ENCODE results near the gene MEGF11. TPM values are rescaled to one million over a fixed set of nuclear protein-coding genes. Genes with fewer than 3 reads are reported as not detected.

The MEGF11 gene
- total RNA-seq, 1 experiment from 2014 or later, result not detected

DNA sequence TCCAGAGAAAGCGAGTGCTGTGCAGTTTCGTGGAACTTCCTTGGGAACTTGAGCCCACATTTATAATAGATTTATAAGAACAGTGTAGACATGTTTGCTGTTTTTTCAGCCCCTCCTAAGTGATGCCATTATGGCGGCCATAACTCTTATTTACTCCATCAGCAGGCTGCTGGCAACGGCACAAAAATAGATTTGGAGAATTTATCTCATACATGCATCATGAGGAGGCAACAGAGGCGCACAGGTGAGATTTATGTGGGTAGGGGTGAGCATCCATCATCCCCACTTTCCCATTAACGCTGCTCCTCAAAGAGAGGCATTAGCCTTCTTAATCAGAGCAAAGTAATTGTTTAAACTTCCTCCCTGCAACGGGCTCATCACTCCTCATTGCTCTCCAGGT, 201.7 kb downstream of the MEGF11 start:
- intact Hi-C loops (cut with micrococcal nuclease; ENCODE audit: unreplicated experiment), result no loop called here
- Histone ChIP-seq H3K9me2 (ENCODE audit: insufficient read depth) (no peaks in the 10 kb centered on the region), H3K27me3 (ENCODE audit: insufficient read depth, low read depth) (no peaks in the 10 kb centered on the region), H3K4me1 (replicated peaks; ENCODE audit: insufficient read depth) (no peaks in the 10 kb centered on the region), H2AFZ (no peak overlapping the region), H3K9me3 (ENCODE audit: insufficient read depth, low read depth) (no peaks in the 10 kb centered on the region), H3F3A (ENCODE audit: insufficient read depth, low read depth) (no peaks in the 10 kb centered on the region), H3K36me3 (ENCODE audit: low read depth) (no peaks in the 10 kb centered on the region), H3K4me3 (no peak overlapping the region), H3K79me2 (ENCODE audit: low read depth) (no peaks in the 10 kb centered on the region), H4K20me1 (ENCODE audit: insufficient read depth) (no peaks in the 10 kb centered on the region), H3K4me2 (no peak overlapping the region), H3K27ac (no peak overlapping the region)
- ChIA-PET POLR2A (ENCODE audit: unreplicated experiment) (no interaction called here), CTCF (no interaction called here)
- no peak for DNase-seq
- TF ChIP-seq, protein P1, sequence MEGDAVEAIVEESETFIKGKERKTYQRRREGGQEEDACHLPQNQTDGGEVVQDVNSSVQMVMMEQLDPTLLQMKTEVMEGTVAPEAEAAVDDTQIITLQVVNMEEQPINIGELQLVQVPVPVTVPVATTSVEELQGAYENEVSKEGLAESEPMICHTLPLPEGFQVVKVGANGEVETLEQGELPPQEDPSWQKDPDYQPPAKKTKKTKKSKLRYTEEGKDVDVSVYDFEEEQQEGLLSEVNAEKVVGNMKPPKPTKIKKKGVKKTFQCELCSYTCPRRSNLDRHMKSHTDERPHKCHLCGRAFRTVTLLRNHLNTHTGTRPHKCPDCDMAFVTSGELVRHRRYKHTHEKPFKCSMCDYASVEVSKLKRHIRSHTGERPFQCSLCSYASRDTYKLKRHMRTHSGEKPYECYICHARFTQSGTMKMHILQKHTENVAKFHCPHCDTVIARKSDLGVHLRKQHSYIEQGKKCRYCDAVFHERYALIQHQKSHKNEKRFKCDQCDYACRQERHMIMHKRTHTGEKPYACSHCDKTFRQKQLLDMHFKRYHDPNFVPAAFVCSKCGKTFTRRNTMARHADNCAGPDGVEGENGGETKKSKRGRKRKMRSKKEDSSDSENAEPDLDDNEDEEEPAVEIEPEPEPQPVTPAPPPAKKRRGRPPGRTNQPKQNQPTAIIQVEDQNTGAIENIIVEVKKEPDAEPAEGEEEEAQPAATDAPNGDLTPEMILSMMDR (conservative IDR thresholded peaks at IDR 0.05), result no peak
- TF ChIP-seq EZH2 (IDR thresholded peaks at IDR 0.05; ENCODE audit: low read depth), result no peak
- BruUV-seq (replicated peaks), result no TSS peak

DNA sequence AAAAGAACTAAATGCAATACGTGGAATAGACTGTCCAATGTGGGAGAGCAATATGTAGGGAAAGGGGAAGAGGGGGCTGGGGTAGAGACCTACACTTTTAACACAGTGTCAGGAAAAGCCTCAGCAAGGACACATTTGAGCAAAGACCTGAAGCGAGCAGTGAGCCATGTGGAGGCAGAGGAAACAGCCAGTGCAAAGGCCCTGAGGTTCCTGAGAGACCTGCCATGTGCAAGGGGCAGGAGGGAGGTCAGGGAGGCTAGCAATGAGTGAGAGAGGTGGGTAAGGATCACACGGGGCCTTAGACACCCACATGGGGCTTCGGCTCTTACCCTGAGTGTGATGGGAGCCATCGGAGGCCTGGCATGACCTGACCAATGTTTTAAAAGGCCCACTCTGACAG, 203.3 kb downstream of the MEGF11 start:
- H4K20me1 ChIP-seq (ENCODE audit: insufficient read depth), result no peaks in the 10 kb centered on the region
- no peak overlapping the region for H3K4me2 ChIP-seq
- intact Hi-C loops (cut with micrococcal nuclease; ENCODE audit: unreplicated experiment), result no loop called here
- no peak for DNase-seq
- H2AFZ ChIP-seq, result no peak overlapping the region
- ChIA-PET POLR2A (ENCODE audit: unreplicated experiment) (no interaction called here), CTCF (no interaction called here)
- no peaks in the 10 kb centered on the region for H3K79me2 ChIP-seq (ENCODE audit: low read depth)
- no peaks in the 10 kb centered on the region for H3K4me1 ChIP-seq (replicated peaks; ENCODE audit: insufficient read depth)
- TF ChIP-seq EZH2 (IDR thresholded peaks at IDR 0.05; ENCODE audit: low read depth), result no peak
- TF ChIP-seq, protein P1 (conservative IDR thresholded peaks at IDR 0.05), result no peak
- no peaks in the 10 kb centered on the region for H3K9me2 ChIP-seq (ENCODE audit: insufficient read depth)
- H3K9me3 ChIP-seq (ENCODE audit: insufficient read depth, low read depth), result no peaks in the 10 kb centered on the region
- H3K36me3 ChIP-seq (ENCODE audit: low read depth), result no peaks in the 10 kb centered on the region
- no peak overlapping the region for H3K27ac ChIP-seq
- no peak overlapping the region for H3K4me3 ChIP-seq
- no peaks in the 10 kb centered on the region for H3F3A ChIP-seq (ENCODE audit: insufficient read depth, low read depth)
- no TSS peak for BruUV-seq (replicated peaks)
- no peaks in the 10 kb centered on the region for H3K27me3 ChIP-seq (ENCODE audit: insufficient read depth, low read depth)

DNA sequence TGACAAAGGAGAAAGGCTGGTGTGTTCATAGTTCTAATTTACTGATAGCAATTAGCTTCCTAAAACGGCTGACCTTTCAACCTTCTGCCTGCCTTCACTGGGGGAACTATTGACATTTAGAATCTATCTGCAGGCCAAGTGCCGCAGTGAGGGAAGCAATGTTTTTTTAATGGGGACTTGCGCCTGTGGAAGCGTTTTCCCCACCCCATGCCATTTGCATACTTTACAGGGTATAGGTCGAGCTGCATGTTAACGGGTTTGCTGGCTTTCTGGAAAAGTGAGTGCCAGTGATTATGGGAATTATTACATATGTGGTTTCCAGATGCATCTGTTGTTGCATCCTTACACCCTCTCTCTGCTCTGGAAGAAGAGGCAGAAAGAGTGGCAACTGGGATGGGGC, 204.2 kb downstream of the MEGF11 start:
- CTCF ChIA-PET, result no interaction called here
- H3K79me2 ChIP-seq (ENCODE audit: low read depth), result no peaks in the 10 kb centered on the region
- TF ChIP-seq EZH2 (IDR thresholded peaks at IDR 0.05; ENCODE audit: low read depth), result no peak
- TF ChIP-seq, protein P1 (conservative IDR thresholded peaks at IDR 0.05), result no peak
- H4K20me1 ChIP-seq (ENCODE audit: insufficient read depth), result no peaks in the 10 kb centered on the region
- no TSS peak for BruUV-seq (replicated peaks)
- no peaks in the 10 kb centered on the region for H3K9me3 ChIP-seq (ENCODE audit: insufficient read depth, low read depth)
- no peaks in the 10 kb centered on the region for H3K4me1 ChIP-seq (replicated peaks; ENCODE audit: insufficient read depth)
- no peaks in the 10 kb centered on the region for H3F3A ChIP-seq (ENCODE audit: insufficient read depth, low read depth)
- POLR2A ChIA-PET (ENCODE audit: unreplicated experiment), result no interaction called here
- DNase-seq, result no peak
- no peaks in the 10 kb centered on the region for H3K9me2 ChIP-seq (ENCODE audit: insufficient read depth)
- no peaks in the 10 kb centered on the region for H3K36me3 ChIP-seq (ENCODE audit: low read depth)
- H3K4me2 ChIP-seq, result no peak overlapping the region
- no peak overlapping the region for H3K27ac ChIP-seq
- no peak overlapping the region for H3K4me3 ChIP-seq
- no peak overlapping the region for H2AFZ ChIP-seq
- intact Hi-C loops (cut with micrococcal nuclease; ENCODE audit: unreplicated experiment), result no loop called here
- no peaks in the 10 kb centered on the region for H3K27me3 ChIP-seq (ENCODE audit: insufficient read depth, low read depth)
